Measurements from ENCODE around the gene NEUROD1.

The NEUROD1 gene

DNA sequence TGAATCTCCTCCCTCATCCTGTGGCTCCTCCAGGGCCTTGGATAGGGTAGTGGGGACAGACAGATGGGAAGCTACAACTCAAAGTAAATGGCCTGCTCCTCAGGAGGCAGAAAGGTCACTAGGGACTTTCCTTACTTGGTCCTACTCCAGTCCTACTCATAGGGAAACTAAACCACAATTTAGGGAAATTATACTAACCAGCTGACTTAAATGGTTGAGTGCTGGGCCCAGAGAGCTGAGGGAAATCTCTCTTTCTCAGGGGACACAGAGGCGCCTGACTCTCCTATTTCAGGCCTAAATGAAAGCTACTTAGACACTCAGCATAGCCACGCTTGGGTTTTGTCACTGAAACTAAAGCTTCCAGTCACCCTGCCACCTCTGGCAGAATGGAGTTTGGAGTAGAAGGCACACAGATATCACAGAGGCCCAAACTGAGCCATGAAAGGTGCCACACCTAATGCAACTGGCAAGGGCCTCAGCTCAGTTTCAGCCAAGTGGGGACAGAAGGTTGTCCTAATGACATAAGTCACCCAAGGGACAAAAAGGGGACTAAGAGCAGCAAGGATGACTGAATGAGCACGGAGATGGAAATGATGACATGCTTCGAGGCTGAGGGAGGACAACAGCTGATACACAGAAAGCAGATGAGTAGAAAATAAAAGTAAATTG, 47.5 kb downstream of the NEUROD1 start:
- DNase-seq, result no peak

DNA sequence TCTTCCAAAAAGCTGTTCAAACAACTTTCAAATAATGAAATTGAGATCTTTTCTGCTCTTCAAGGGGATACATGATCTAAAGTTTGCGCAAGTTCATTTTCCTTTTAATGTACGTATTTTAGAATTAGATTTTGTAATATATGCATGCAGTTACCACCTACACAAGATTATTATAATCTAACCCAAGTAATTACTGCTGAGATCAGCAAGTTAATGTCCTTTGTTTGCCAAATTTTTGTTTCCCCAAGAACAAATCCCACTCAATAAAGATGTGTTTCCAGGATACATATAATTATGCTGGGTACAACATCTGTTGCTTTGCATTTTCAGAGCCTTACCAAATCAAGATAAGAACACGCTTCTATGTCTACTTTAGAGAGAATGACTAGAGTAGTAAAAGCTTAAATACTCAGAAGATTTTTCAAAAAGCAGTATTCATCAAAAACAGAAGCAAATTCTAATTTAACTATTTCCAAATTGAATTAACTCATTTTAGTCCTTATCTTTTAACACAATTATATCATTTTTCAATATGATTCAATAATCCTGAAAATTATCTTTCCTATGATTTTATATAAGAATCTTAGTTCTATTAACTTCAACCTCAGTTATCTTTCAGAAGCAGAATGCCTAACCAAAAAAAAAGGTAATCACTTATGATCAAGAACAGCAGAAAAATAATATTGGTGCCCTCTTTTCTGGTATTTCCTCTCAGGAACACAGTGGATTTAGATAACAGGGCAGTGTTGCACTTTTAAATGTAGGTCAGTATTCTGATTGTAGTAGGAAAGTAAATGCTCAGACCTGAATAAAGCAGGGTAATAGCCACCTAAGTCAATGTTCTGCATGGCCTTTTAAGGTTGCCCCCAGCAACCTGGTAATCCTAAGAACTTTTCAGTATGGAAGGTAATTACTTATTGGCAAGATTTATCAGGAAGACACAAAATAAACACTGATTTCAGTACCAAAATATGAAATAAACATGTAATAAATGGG, 51.4 kb downstream of the NEUROD1 start:
- DNase-seq, result no peak

DNA sequence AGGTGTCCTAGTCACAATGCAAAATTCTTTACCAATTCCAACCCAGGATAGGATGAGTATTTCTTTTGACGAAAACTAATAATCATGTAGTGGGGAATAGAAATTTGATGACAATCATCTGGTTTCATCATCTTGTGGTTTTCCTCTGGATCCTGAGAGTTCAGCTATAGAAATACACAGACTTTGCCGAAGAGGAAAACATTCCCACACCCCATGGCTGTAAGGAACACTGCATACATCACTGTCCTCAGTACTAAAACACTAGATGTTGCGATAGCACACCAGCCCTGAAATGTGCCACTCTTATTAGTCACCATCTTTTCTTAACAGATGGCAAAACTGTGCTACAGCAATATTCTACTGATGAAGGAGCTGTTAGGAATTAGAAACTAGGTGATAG, 52.8 kb downstream of the NEUROD1 start:
- no peak for DNase-seq

DNA sequence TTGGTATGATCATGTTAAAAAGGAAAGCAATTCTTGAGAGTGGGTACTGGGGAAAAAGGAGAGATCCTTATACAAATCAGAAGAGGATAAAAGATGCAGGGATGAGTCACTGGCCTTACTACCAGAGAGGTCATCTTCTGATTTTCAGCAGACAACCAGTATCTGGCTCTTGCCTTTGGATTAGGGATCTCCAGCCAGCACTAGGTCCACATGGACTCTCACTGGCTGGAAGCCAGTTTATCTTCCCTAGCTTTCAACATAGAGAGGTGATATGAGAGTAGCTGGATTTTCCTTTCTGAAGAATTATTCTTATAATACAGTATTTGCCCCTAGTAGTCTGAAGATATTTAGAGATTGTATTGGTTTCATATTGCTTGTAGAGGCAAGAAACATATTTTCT, 53.6 kb downstream of the NEUROD1 start:
- no peak for DNase-seq
